GM12891 (cell line): Measurements from ENCODE around the gene FBXO4.

ENCODE experiments used
- PAX5 ChIP-seq: IDR thresholded peaks from 2 replicates; pipeline ENCODE4 v1.6.1; 2011; ENCODE audit warnings: low read length, moderate library complexity, mild to moderate bottlenecking; ENCODE audit not compliant: insufficient read depth, severe bottlenecking
- POLR2AphosphoS5 ChIP-seq: IDR thresholded peaks from 2 replicates; pipeline ENCODE4 v1.6.1; 2011; ENCODE audit warnings: low read depth, low read length, control low read depth
- SPI1 ChIP-seq: IDR thresholded peaks from 2 replicates; pipeline ENCODE4 v1.6.1; 2011; ENCODE audit warnings: low read depth, low read length, control low read depth

- TF ChIP-seq SPI1 (no peak), PAX5 (no peak), POLR2AphosphoS5 (no peak)
Measured at GRCh38 chr5:41927604-41928003, 2.5 kb downstream of the FBXO4 start.
